ENCODE data around the gene RAB10. TPM values are rescaled to one million over a fixed set of nuclear protein-coding genes. Genes with fewer than 3 reads are reported as not detected.

RAB10 gene
- total and polyA plus RNA-seq, 2 experiments from 2014 or later = 102 to 143 TPM

DNA sequence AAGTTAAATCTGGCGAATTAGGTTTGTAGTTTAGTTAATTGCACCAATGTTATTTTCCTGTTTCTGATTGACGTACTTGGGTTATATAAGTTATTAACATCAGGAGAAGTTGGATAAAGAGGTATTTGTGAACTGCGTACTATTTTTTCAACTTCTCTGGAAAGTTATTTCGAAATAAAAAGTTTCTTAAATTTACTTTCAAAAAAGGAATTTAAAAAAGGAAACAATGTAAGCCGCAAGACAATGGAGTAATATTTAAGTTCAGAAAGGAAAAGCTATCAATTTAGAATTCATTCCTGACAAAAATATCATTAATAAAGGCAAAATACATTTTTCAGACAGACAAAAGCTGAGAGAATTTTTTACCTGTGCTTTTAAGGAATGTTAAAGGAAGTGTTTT, 47.7 kb downstream of the RAB10 start (continued):
- TF ChIP-seq, protein P1, sequence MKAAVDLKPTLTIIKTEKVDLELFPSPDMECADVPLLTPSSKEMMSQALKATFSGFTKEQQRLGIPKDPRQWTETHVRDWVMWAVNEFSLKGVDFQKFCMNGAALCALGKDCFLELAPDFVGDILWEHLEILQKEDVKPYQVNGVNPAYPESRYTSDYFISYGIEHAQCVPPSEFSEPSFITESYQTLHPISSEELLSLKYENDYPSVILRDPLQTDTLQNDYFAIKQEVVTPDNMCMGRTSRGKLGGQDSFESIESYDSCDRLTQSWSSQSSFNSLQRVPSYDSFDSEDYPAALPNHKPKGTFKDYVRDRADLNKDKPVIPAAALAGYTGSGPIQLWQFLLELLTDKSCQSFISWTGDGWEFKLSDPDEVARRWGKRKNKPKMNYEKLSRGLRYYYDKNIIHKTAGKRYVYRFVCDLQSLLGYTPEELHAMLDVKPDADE (IDR thresholded peaks at IDR 0.05) = no peak
- TF ChIP-seq ZNF114 (CRISPR knock-in tag; IDR thresholded peaks at IDR 0.05) = no peak

DNA sequence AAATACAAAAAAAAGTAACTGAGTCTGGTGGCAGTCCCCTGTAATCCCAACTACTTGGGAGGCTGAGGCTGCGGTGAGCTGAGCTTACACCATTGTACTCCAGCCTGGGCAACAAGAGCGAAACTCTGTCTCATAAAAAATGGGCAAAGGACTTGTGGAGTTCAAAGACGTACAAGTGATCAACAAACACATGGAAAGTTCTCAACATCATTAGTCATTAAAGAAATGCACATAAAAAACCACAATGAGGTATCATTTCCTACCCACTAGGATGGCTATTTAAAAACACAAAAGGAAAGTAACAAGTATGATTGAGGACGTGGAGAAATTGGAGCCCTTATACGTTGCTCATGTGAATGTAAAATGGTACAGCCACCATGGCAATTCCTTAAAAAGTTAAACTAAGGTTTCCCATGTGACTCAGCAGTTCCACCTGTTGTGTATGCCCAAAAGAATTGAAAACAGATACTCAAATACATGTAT, 52.3 kb downstream of the RAB10 start:
- DNase-seq (ENCODE audit: low spot score) = no peak
- no peak overlapping the region for H3K4me2 ChIP-seq
- TF ChIP-seq EZH2 (IDR thresholded peaks at IDR 0.05; ENCODE audit: low read depth, unreplicated experiment) (no peak), ZNF114 (CRISPR knock-in tag; IDR thresholded peaks at IDR 0.05) (no peak), EZH2phosphoT487 (IDR thresholded peaks at IDR 0.05; ENCODE audit: unreplicated experiment) (no peak), POLR2AphosphoS5 (IDR thresholded peaks at IDR 0.05; ENCODE audit: low read depth) (no peak), NANOG (IDR thresholded peaks at IDR 0.05; ENCODE audit: borderline replicate concordance) (no peak), CREB1 (CRISPR knock-in tag; IDR thresholded peaks at IDR 0.05; ENCODE audit: low read depth) (no peak), STAT1 (IDR thresholded peaks at IDR 0.05; ENCODE audit: unreplicated experiment) (no peak), ZNF331 (CRISPR knock-in tag; IDR thresholded peaks at IDR 0.05; ENCODE audit: low read depth) (no peak), JUNB (IDR thresholded peaks at IDR 0.05; ENCODE audit: unreplicated experiment) (no peak)
- TF ChIP-seq, protein P2, sequence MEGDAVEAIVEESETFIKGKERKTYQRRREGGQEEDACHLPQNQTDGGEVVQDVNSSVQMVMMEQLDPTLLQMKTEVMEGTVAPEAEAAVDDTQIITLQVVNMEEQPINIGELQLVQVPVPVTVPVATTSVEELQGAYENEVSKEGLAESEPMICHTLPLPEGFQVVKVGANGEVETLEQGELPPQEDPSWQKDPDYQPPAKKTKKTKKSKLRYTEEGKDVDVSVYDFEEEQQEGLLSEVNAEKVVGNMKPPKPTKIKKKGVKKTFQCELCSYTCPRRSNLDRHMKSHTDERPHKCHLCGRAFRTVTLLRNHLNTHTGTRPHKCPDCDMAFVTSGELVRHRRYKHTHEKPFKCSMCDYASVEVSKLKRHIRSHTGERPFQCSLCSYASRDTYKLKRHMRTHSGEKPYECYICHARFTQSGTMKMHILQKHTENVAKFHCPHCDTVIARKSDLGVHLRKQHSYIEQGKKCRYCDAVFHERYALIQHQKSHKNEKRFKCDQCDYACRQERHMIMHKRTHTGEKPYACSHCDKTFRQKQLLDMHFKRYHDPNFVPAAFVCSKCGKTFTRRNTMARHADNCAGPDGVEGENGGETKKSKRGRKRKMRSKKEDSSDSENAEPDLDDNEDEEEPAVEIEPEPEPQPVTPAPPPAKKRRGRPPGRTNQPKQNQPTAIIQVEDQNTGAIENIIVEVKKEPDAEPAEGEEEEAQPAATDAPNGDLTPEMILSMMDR (conservative IDR thresholded peaks at IDR 0.05; ENCODE audit: low read depth in 2 of 2) = no peak
- TF ChIP-seq, protein P3, sequence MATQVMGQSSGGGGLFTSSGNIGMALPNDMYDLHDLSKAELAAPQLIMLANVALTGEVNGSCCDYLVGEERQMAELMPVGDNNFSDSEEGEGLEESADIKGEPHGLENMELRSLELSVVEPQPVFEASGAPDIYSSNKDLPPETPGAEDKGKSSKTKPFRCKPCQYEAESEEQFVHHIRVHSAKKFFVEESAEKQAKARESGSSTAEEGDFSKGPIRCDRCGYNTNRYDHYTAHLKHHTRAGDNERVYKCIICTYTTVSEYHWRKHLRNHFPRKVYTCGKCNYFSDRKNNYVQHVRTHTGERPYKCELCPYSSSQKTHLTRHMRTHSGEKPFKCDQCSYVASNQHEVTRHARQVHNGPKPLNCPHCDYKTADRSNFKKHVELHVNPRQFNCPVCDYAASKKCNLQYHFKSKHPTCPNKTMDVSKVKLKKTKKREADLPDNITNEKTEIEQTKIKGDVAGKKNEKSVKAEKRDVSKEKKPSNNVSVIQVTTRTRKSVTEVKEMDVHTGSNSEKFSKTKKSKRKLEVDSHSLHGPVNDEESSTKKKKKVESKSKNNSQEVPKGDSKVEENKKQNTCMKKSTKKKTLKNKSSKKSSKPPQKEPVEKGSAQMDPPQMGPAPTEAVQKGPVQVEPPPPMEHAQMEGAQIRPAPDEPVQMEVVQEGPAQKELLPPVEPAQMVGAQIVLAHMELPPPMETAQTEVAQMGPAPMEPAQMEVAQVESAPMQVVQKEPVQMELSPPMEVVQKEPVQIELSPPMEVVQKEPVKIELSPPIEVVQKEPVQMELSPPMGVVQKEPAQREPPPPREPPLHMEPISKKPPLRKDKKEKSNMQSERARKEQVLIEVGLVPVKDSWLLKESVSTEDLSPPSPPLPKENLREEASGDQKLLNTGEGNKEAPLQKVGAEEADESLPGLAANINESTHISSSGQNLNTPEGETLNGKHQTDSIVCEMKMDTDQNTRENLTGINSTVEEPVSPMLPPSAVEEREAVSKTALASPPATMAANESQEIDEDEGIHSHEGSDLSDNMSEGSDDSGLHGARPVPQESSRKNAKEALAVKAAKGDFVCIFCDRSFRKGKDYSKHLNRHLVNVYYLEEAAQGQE (IDR thresholded peaks at IDR 0.05; ENCODE audit: unreplicated experiment) = no peak
- TF ChIP-seq, protein P1 (IDR thresholded peaks at IDR 0.05) = no peak

More for the DNA sequence above, 52.3 kb downstream of the RAB10 start:
- Histone ChIP-seq H4K20me1 (replicated peaks; ENCODE audit: insufficient read depth) (peaks cover 5% of the 10 kb centered on the region; the same call in 1 of the 2 replicates), H3K27ac (ENCODE audit: low read depth) (no peak overlapping the region), H3F3A (replicated peaks; ENCODE audit: low read depth) (no peaks in the 10 kb centered on the region), H3K9me2 (ENCODE audit: insufficient read depth) (no peaks in the 10 kb centered on the region), H3K79me2 (replicated peaks; ENCODE audit: insufficient read depth) (peaks cover 88% of the 10 kb centered on the region), H3K27me3 (ENCODE audit: insufficient read depth) (no peaks in the 10 kb centered on the region), H3K4me3 (no peak overlapping the region), H3K4me1 (ENCODE audit: insufficient read depth) (peaks cover 34% of the 10 kb centered on the region), H2AFZ (no peak overlapping the region), H3K36me3 (ENCODE audit: insufficient read depth) (no peaks in the 10 kb centered on the region)
- peaks cover 41% of the 10 kb centered on the region for H3K4me1 Mint-ChIP-seq
- no peak overlapping the region for H3K4me3 Mint-ChIP-seq
- H3K27me3 Mint-ChIP-seq (ENCODE audit: insufficient read depth, low read depth, poor library complexity) = peaks cover 8% of the 10 kb centered on the region
- no peak for ATAC-seq
- H3K27ac Mint-ChIP-seq = peak overlapping the region; percentile 94
- H3K36me3 Mint-ChIP-seq (ENCODE audit: low read depth) = peaks cover 17% of the 10 kb centered on the region
- H3K9me3 Mint-ChIP-seq = peaks cover 3% of the 10 kb centered on the region

Measured in GM23338 (cell line).